KBM-7 (cell line): Measurements from ENCODE around the gene DEXI.
A peak's percentile ranks its signal among the peaks of the same experiment; 100 is the strongest.

Experiments
- DNase-seq: peaks from one replicate; pipeline ENCODE4 v3.0.0-alpha.2; 2015
- in situ Hi-C: fragments of 300-500 bp; cut with MboI; formaldehyde crosslinking; loops from 2 replicates; pipeline ENCODE4 v1.14.3; 2020; ENCODE audit warnings: low sequenced_read_pairs, low pct_unique_long_range_greater_than_20kb, mixed read lengths

Gene DEXI

GRCh38 chr16:10918294-10919002 lies 23.8 kb downstream of the DEXI start:
- DNase-seq = peak; percentile 91
- in situ Hi-C loops = no loop called here

GRCh38 chr16:10916534-10916933 lies 25.7 kb downstream of the DEXI start:
- no peak for DNase-seq
- in situ Hi-C loops = no loop called here

DNA sequence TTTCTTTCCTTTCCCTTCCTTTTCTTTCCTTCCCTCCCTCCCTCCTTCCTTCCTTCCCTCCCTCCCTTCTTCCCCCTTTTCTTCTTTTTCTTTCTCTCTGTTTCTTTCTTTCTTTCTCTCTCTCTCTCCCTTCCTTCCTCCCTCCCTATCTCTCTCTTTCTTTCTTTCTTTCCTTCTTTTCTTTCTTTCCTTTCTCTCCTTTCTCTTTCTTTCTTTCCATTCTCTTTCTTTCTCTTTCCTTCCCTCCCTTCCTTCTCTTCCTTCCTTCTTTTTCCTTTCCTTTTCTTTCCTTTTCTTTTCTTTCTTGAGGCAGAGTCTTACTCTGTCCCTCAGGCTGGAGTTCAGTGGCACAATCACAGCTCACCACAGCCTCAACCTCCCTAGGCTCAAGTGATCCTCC lies 31.0 kb downstream of the DEXI start:
- DNase-seq = no peak
- in situ Hi-C loops = no loop called here

- DNase-seq = no peak
- in situ Hi-C loops = no loop called here
Observed at GRCh38 chr16:10907757-10908045, 34.6 kb downstream of the DEXI start.

- in situ Hi-C loops = no loop called here
- no peak for DNase-seq
Observed at GRCh38 chr16:10906914-10907756, 35.1 kb downstream of the DEXI start.

DNA sequence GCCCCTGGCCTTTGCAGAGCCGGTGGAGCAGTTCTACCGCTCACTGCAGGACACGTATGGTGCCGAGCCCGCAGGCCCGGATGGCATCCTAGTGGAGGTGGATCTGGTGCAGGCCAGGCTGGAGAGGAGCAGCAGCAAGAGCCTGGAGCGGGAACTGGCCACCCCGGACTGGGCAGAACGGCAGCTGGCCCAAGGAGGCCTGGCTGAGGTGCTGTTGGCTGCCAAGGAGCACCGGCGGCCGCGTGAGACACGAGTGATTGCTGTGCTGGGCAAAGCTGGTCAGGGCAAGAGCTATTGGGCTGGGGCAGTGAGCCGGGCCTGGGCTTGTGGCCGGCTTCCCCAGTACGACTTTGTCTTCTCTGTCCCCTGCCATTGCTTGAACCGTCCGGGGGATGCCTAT lies 35.8 kb downstream of the DEXI start:
- no peak for DNase-seq
- in situ Hi-C loops = no loop called here

- in situ Hi-C loops = no loop called here
- DNase-seq = no peak
Observed at GRCh38 chr16:10902999-10903398, 39.3 kb downstream of the DEXI start.

DNA sequence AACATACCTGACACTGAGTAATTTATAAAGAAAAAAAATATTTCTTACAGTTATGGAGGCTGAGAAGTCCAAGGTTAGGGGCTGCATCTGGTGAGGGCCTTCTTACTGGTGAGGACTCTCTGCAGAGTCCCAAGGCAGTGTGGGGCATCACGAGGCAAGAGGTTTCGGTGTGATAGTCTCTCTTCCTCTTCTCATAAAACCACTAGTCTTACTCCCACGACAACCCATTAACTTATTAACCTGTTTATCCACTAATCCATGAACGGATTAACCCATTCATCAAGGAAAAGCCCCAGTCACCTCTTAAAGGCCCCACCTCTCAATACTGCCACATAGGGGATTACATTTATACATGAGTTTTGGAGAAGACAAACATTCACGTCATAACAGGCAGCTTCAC lies 45.1 kb downstream of the DEXI start:
- in situ Hi-C loops = no loop called here
- no peak for DNase-seq

GRCh38 chr16:10896723-10897122 lies 45.5 kb downstream of the DEXI start:
- no peak for DNase-seq
- in situ Hi-C loops = no loop called here

- in situ Hi-C loops = no loop called here
- no peak for DNase-seq
Observed at GRCh38 chr16:10896165-10896564, 46.1 kb downstream of the DEXI start.

DNA sequence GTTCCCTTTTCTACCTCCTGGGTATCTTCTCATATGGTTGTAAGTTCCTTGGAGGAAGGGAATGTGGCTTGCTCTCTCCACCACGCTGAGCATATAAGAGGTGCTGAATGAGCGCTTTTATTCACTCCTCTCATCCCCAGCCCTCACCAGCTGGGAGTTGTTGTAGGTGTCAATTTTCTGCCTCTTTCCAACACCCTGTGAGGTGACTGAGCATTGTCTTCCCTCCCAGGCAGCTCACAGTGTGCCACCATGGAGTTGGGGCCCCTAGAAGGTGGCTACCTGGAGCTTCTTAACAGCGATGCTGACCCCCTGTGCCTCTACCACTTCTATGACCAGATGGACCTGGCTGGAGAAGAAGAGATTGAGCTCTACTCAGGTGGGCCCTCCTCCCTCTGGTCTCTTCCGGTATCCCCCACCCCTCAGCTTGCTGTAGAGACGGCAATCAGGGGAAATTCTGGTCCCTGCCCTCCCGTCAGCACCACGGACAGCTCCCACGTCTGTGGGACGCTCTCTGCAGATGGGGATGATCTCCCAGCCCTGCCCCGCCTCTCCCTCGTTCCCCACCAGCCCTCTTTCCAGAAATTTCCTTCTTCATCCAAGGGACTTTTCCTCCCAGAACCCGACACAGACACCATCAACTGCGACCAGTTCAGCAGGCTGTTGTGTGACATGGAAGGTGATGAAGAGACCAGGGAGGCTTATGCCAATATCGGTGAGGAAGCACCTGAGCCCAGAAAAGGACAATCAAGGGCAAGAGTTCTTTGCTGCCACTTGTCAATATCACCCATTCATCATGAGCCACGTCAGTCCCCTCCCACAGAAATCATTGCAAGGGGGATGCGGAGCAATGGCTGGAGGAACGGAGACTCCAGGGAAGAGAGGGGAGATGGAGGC lies 47.0 kb downstream of the DEXI start:
- DNase-seq = peak; percentile 49
- in situ Hi-C loops = no loop called here

DNA sequence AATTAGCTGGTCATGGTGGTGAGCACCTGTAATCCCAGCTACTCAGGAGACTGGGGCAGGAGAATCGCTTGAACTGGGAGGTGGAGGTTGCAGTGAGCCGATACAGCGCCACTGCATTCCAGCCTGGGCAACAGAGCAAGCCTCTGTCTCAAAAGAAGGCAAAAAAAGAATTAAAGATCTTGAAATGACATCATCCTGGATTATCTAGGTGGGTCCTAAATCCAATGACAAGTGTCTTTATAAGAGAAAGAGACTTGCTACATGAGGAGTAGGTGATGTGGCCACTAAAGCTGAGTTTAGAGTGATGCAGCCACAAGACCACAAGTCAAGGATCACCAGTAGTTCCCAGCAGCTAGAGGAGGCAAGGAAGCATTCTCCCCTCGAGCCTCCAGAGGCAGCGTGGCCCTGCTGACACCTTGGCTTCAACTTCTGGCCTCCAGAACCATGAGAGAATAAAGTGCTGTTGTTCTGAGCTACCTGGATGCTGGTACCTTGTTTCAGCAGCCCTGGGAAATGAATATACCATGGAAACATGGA lies 49.4 kb downstream of the DEXI start:
- DNase-seq = peak; percentile 27
- in situ Hi-C loops = no loop called here

DNA sequence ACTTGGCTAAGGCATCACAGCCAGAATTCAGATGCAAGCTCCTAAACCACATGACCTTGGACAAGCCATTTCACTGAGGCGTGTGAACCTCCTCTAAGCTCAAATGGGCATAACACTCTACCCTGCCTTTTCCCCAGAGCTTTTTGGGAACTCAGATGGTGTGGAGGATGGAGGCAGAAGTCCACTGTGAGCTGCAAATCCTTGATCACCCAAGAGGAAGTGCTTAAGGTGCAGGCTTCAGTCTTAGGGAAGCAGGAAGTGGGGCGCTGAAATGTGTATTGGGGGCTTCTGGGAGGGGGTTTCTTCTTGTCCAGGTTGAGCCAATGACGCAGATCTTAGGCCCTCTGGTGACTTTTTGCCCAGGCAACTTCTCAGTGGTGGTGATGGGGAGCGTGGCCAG lies 52.4 kb downstream of the DEXI start:
- in situ Hi-C loops = no loop called here
- peak; percentile 32 for DNase-seq

DNA sequence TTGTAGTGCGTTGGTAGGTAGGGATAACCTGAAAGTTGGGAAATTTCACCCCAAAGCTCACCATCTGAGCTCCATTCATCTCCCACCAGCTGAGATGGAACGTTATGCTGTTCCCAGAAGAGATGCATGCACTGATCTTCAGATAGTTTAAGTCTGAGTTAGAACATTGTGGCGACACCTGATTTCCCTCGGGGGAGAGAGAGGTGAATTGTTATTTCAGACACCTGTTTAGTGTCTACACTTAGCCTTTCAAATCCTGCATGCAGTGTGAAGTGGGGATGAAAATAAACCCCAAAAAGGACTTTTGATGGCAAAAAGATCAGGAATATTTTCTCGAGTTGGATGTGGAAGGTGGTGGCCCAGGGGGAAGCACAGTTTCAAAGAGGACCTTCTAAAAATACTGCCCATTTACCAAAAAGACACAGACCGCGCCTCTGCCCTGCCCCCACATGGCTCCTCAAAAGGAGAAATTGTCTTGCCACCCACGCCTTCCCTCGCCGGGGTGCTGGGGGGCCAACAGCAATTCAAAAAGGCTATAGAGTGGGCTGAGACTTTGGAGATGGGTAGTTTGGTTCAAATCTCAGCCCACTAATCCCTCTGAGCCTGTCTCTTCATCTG lies 53.8 kb downstream of the DEXI start:
- DNase-seq = peak; percentile 52
- in situ Hi-C loops = no loop called here

DNA sequence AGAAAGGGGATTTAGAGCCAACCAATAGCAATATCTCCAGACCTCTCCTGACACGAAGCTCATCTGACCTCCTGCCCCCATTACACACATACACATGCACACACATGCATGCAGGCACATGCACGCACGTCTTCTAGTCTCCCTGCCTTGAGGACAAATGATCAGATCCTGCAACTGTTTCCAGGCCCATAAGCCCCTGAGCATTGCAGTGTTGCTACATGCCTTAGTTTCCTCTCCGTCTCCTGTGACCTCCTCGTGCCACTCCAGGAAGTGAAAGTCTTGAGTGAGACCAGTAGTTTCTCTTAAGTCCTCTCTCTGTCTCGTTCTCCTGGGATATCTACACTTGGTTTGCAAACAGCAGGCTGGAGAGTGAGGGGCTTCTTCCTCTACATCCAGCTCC lies 57.0 kb downstream of the DEXI start:
- no peak for DNase-seq
- in situ Hi-C loops = no loop called here

DNA sequence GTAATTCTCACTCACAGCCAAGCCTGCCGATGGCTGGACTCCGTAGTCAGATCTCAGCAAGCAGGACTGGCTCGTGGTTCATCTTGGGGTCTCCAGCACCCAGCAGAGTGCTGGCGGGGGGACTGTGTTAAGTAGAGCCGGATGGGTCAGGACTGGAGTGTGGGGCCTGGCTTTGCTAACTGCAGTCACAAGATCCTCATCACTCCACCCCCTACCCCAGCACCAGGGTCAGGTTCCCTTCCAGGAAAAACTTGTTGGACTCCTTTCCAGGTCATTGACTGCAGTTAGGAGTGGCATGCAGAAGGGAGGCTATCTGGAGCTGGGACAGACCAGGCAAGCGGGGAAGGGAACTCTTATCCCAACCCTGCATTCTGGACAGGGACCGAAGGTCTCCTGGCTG lies 59.3 kb downstream of the DEXI start:
- in situ Hi-C loops = no loop called here

DNA sequence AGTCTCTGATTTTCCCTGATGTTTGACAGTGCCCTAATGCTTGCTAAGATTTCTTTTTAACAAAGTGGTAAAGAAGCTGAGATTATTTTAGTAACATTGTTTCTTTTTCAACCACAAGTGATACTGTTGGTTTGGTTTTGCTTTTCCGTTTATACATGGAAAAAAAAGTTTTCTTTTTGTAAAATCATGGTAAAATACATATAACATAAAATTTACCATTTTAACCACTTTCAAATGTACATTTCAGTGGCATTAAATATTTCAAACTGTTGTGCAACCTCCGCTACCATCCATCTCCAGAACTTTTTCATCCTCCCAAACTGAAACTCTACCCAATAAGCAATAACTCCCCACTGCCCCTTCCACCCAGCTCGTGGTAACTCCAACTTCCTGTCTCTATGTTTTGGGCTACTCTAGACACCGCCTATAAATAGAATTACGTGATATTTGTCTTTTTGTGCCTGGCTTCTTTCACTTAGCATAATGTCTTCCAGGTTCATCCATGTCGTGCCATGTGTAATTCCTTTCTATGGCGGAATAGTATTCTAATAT lies 60.7 kb downstream of the DEXI start:
- in situ Hi-C loops = no loop called here
- peak; percentile 61 for DNase-seq

More for the DNA sequence above, 59.3 kb downstream of the DEXI start:
- DNase-seq = peak; percentile 16

GRCh38 chr16:10880594-10881452 lies 61.4 kb downstream of the DEXI start:
- in situ Hi-C loops = no loop called here
- DNase-seq = peak; percentile 39
